Stimulated activated CD4-positive, alpha-beta T cell treated with anti-CD3 and anti-CD28 coated beads, Interleukin-12 subunit alpha, Interleukin-12 subunit beta, amount 100 ng/mL, for 4 hours (primary cell): ENCODE results near the gene SLC6A7.

Experiments used
- DNase-seq: peaks from one replicate; pipeline ENCODE4 v3.0.0-alpha.2; 2020

The SLC6A7 gene

DNA sequence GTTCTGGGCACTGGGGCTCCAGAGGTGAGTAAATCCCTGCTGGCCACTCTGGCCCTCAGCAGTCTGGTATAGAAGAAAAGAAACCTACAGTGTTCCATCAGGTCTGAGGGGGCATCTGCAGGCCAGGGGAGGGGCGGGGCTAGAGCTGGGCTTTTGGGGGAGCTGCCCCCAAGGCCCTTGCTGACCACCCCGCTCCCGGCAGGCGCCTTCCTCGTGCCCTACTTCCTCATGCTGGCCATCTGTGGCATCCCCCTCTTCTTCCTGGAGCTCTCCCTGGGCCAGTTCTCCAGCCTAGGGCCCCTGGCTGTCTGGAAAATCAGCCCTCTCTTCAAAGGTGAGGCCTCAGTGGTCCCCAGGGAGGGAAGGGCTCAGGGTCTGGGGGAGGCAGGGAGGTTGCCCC lies 6.7 kb downstream of the SLC6A7 start:
- no peak for DNase-seq

DNA sequence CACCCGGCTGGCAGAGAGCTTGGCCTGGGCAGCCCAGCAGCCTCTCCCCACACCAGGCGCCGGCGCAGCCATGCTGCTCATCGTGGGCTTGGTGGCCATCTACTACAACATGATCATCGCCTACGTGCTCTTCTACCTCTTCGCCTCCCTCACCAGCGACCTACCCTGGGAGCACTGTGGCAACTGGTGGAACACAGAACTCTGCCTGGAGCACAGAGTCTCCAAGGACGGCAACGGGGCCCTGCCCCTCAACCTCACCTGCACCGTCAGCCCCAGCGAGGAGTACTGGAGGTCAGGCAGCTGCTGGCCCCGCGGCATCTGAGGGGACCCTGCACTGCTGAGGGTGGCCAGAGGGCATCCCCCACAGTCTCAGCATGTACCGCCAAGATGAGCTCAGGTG lies 7.1 kb downstream of the SLC6A7 start:
- no peak for DNase-seq

DNA sequence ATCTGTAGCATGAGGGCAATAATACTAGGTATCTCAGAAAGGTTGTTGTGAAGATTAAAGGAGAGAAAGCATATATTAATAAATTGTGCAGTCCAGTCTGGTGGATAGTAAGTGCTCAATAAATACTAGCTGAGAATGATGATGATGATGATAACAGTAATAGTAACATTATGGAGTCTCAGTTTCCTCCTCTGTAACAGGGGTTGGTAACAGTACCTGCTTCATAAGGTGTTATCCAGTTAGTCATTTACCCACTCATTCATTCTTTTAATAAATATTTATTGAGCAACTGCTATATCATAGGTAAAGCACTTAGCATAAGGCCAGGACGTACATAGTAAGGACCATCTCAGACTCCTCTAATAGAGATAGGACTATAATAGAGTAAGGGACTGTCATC lies 7.6 kb downstream of the SLC6A7 start:
- no peak for DNase-seq

DNA sequence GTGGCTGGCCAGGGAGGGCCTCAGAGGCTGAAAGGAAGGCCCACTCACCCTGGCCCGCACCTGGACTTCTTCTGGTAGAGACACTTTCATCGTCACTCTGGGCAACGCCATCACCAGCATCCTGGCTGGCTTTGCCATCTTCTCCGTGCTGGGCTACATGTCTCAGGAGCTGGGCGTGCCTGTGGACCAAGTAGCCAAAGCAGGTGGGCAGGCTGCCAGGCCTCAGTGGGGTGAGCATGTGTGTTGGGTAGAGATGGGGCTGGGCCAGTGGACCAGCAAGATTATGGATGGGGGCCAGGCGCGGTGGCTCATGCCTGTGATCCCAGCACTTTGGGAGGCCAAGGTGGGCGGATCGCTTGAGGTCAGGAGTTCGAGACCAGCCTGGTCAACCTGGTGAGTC lies 12.6 kb downstream of the SLC6A7 start:
- DNase-seq = no peak

DNA sequence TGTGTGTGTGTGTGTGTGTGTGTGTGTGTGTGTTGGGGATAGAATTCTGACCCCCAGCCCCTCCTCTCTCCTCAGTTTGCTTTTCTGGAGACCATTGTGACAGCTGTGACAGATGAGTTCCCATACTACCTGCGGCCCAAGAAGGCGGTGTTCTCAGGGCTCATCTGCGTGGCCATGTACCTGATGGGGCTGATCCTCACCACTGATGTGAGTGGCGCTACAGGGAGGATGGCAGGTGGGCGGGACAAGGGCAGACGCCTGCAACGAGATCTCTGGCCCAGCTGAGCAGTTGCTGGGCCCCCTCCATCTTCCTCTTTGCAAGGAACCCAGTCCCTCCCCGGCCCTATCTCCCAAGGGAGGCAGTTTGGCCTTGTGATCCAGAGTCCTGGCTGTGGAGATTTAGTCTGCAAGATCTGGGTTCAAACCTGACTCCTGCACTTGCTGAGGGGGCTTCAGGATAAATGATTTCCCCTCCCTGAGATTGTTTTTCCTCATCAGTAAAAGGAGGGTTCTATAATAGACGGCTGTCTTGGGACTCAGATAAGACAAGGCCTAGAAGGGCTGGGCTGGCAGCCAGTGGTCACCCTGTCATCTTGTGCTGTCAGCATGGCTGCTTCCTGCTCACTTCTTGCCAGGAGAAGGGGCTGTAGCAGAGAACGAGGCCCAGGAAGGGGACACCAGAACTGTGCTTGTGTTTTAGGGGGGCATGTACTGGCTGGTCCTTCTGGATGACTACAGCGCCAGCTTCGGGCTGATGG lies 14.1 kb downstream of the SLC6A7 start:
- DNase-seq = no peak

DNA sequence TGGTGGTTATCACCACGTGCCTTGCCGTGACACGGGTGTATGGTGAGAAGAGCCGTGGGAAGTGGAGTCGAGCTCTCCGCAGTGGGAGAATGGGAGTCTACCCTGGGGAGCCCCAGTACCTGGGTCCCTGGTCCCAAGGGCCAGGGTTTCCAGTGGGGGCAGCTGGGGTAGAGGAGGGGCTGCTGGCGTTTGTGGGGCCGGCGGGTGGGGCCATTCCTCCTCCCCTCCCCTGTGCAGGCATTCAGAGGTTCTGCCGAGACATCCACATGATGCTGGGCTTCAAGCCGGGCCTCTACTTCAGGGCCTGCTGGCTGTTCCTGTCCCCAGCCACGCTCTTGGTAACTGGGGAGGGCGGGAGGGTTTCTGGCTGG lies 14.7 kb downstream of the SLC6A7 start:
- no peak for DNase-seq

DNA sequence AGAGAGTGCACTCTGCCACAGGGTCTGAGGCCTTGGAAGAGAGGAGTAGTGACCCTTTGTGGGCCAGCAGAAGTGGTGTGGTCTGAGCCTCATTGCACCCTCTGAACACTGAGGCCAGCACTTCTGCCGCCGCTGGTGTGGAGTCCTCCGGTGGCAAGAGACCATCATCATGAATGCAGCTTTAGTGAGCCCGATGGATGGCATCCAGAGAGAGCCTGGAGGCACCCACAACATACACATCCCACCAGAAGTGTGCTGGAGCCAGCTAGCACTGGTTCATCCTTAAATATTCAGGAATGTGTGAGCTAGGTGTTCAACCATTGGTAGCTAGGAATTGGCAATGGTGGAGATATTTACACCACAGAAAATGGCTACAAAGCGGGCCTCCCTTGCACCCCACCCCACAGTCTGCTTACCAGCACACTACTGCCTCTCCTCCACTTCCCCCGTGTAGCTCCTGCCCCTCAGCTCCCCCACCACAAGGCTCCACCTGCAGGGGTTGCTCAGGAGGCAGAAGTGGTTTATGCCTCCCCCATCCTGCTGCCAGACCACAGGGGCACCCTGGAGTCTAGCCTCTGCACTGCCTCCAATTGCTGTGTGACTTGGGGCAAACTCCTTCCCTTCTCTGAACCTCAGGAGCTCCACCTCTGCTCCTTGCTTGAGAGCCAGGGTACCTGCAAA lies 16.4 kb downstream of the SLC6A7 start:
- DNase-seq = no peak

DNA sequence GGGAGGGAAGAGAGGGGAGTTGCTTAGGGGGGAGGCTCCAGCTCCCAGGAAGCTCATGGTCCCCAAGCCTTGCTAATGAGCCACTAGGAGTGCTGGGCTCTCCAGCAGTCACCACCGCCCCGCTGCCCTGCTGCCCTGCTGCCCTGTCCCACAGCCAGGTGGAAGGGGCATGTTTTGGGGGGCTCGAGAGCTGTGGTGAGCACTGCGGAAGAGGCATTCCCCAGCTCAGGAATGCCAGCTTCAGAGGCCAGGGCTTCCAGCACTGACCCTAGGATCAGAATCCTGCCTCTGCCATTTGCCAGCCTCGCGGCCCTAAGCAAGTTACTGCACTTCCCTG lies 16.9 kb downstream of the SLC6A7 start:
- no peak for DNase-seq

DNA sequence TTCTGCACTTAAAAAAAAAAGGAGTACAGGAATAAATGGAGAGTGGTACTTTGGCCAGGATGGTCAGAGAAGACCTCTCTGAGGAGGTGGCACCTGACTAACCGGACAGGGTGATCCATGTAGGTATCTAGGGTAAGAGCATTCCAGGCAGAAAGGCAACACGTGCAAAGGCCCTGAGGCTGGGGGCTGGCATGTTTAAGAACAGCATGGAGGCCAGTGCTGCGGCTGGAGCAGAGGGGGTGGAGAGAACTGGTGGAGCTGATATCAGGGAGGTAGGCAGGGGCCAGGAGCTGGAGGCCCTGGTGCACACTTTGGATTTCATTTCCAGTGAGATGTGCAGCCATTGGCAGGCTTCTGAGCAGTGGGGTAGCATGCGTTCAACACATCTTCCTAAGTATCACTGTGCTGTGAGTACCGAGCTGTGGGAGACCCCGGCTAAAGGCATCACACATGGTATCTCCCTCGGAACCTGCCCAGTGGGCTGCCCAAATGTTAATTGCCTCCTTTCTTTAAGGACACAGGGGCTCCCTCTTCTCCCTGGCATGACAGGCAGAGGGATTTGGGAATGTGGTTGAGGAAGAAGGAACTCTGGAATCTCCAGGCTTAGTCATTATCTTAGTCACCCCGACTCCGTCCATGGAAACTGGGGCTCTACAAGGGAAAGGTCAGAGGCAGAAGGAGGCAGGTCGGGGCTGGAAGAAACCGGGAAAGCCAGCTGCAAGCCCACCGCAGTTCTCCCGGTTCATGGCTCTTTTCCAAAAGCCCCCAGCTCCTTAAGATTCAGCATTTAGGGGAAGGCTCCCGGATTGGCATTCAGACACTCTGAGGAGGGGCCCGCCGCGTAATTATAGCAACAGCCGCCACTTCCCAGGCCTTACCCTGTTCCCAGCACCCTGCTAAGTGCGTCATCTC lies 18.6 kb downstream of the SLC6A7 start:
- DNase-seq = no peak

DNA sequence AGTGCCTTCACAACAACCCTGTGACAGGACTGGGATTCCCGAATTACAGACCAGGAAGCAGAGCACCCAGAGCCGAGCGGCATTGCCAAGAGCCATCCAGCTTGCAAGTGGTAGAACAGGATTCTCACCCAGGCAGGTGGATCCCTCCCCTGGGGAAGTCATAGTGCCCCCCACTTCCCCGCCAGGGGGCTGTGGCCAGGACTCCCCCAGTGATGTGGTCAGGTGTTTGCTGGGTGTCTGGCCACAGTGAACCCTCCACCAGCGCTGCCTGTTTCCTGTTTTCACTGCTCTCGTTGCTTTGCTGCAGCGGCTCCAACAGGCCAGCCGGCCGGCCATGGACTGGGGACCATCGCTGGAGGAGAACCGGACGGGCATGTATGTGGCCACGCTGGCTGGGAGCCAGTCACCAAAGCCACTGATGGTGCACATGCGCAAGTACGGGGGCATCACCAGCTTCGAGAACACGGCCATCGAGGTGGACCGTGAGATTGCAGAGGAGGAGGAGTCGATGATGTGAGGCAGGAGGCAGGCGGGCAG lies 19.3 kb downstream of the SLC6A7 start:
- no peak for DNase-seq

DNA sequence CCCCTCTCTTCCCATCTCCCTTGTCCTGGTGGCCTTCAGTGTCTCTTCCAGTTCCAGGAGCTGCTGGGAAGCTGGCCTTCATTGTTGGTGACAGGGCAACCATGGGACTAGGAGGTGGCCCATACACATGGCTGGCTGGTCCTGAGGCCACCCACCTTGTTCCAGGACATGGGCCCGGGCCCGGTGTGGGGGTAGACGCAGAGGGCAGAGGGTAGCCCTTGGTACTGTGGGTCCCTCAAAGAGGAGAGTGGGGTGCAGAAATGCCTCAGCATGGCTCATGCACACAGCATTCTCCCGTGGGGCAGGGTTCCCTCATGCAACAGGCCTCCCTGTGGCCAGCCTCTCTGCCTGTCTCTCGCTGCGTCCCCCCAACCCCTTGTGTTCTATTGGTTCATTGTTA lies 20.8 kb downstream of the SLC6A7 start:
- DNase-seq = no peak

DNA sequence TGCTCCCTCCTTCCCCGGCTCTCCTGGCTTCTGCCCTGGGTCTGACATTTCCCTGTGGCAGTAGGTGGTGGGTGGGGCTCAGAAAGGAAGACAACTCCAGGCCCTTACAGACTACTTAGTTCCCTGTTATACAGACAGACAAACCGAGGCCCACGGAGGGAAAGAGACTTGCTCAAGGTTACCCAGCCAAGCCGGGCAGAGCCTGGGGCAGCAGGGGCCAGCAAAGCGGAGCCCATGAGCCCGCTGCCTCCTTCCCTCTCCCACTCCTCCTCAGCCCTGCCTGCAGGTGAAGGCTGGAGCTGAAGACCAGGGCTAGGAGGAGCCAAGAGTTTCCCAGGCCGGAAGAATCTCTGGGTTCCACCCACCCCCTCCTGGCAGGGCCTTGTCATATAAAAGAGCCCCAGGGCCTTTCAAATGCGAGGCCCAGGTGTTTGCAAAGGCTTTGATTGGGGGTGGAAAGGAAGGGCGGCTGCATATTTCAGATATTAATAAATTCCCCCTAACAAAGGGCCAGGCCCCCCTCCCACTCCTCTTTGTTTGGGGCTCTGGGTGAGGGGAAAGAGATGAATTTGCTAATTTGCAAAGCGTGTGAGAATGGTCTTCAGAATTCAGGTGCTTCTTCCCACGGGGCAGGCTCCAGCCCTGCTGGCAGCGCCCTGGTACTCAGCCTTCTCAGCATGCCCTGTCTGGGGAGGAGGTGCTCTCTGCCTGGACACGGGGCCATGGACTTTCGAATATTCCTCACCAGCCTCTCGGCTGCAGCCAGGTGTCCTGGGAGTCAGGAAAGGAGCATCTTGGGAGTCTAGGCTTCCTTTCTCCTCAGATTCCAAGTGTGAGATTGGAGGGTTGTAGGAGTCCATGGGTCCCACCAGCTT lies 21.5 kb downstream of the SLC6A7 start:
- DNase-seq = no peak

DNA sequence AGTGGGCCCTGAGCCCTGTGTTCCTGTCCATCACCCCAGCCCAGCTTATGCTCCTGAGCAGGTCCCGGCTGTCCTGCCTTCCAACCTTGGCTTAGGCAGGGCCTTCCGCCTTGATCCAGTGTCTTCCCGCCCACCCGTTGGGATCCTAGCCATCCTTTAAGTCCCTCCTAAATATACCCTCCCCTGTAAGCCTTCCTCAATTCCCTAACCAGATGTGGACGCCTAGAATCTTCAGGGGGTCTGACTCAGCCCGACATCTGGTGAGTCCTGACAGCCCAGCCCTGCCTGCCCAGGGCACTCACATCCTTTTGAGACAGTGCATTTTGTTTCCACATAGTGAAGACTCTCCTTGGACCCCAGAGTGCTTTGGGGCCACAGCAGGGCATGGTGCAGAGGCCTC lies 23.7 kb downstream of the SLC6A7 start:
- no peak for DNase-seq

DNA sequence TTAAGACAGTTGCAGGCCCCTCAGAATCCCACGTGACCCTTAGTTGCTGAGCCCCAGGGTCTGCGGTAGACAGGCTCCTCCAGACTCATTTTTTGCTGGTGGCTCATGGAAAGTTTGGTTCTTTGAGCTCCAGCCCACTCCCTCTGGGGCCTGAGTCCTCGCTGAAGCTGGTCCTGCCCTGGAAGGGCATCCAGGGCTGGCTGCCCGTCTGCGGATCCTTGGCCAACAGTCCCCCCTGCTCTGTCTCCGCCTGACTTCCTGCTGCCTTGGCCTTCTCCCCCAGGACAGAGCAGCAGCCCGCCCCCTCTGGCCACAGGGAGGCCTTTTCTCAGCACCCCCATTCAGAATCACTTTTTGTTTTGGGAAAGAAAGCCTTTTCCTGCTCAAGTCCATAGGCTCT lies 24.4 kb downstream of the SLC6A7 start:
- DNase-seq = no peak

DNA sequence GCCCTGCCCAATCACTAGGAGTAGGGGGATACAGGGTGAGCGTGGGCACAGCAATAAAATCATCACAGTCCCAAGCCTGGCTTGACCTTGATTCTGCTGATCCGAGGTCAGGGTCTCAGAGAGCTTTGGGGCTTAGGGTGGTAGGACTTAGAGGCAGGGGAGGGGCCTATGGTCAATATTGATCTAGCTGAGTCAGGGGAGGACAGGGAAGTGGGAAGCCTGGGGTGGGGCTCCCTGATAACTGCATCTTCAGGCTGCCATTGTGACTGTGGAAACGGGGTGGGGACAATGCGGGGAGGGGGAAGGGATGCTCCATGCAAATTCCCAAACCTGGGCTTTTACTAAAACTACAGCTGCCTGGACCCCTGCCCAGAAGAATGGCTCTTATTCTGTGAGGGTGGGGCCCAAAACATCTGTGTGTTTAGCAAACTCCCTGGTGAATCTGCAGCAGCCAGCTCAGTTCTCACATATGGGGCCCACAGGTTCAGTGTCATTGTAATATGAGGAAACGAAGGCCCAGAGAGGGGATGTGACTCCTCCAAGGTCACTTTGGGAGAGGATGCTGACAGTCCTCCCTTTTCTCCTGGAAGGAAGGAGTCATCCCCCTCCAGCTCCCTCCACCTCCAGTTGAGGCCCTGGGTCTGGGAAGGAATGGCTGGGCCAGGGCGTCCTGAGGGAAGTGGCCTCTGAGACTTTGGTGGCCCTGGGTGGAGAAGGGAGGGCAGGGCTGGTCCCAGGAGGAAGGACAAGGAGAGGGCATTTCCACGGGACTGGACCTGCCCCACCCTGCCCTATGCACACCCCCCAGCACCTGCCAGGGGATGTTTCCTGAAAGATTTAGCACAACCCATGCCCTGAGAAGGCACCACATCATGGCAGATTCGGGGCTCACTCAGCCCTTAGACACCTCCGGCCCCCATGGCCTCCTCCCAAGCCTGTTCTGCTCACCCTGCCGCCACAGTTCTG lies 26.4 kb downstream of the SLC6A7 start:
- DNase-seq = no peak

DNA sequence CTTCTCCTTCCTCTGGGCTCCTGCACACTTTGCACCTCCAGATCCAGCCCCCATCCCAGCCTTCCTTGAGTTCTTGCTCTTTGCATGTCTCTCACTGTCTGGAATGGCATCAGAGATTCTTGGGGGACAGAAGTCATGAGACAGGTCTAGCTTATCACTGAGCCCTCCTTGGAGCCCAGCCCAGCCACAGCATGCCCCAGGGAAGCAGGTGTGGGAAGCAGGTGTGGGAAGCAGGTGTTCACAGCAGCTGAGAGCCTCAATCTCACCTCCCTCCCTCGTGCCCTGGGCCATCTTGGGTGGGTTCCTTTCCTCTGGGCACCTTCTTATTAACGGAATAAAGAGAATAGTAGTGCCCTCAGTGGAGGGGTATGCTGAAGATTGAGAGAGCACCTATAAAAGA lies 27.2 kb downstream of the SLC6A7 start:
- no peak for DNase-seq

DNA sequence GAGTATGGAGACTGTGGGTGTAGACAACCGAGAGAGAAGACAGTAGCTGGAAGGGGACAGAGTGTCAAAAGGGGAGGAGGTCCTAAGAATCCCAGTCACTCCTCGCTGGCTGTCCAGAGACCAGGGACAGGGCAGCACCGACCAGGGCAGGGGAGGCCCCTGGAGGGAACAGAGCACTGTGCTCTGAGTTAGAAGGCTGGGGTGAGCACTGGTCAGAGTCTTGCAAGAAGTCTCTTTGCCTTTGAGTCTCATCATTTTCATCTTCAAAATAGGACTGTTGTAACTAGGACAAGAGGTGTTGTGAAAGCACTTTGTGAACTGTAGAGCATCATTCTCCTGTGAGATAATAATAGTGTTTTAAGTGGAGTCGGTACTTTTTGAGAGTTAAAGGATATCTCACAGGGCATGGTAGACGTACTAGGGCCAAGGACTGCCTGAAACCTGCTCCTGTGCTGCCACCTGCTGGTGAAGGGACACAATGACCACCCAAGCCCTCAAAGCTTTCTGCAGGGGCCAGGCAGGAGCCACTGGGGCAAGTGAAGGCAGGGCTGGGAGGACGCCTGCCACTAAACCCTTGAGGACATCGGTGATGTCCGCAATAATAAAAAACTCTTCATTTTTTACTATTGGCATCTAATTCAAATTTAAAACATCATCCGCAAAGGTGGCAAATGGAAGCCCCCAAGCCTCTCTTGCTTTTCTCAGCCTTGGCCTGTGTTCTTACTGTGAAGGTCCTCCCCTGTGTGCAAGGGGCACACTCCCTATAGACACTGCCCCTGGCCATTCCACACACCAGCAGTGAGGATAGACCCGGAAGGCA lies 28.2 kb downstream of the SLC6A7 start:
- peak; percentile 71 for DNase-seq

DNA sequence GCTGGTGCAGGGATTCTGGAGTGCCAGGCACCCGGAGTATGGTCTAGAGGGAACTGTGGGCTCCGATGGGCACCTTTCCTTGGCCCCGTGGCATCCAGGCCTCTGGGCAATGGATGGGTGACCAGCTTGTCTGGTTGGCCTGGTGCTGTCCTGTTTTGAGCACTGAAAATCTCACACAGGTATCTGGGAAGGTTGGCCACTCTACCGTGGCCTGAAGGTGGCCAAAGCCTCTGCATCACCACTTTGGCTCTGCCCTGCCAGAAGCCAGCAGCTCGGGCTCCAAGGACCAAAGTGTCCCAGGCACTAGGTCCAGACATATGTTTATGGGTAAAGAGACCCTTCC lies 28.8 kb downstream of the SLC6A7 start:
- DNase-seq = no peak

DNA sequence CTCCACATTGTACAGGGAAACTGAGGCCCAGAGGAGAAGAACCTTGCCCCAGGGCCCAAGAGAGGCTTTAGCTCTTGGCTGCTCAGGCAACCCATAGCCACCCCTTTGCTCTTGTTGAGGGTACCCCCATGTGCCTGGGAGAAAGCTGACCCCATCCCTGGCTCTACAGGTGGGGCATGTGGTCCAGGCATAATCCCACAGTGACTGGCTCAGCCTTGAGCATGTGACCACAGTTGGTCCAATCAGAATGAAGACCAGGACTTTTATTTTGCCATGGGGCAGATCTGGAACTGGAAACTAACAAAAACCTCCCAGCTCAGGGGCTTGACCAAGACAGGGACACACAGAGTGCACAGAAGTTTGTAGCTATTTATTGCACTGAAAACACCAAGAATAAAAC lies 29.3 kb downstream of the SLC6A7 start:
- no peak for DNase-seq

DNA sequence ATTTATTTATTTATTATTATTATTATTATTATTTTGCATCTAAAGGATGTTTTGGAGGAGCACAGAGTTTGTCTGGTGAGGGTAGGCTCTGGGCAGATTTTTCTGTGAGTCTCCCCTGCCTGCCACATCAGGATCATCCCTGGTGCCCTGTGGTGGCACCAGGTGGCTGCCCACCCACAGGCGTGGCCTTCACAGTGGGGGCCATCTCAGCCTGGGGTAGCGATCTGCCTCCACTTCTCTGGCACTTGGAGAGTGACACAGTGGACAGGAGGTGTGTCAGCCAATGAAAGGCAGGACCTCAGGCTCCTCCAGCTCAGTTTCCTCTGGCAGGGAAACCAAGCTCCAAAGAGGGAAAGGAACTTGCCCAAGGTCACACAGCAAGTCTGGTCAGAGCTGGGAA lies 30.0 kb downstream of the SLC6A7 start:
- no peak for DNase-seq

DNA sequence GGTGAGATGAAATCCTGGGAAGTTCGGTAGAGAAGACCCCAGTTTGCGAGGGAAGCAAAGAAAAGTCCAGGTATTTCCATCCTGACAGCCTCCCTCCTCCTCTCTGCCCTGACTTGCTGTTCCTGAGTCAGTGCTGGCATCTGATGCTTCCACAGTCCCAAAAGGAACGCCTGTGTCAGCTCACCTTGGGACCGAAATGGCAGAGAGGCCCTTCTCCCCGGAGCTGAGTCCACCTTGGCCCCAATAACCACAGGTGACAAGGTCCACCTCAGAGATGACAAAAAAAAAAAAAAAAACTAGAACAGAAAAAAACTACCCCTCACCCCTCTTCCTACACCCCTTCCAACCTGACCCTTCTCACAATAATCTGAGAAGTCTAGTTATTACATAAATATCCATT lies 31.6 kb downstream of the SLC6A7 start:
- DNase-seq = no peak
